Measurements from ENCODE around the gene PCDHA1. TPM values are rescaled to one million over a fixed set of nuclear protein-coding genes. Genes with fewer than 3 reads are reported as not detected.
A peak's percentile ranks its signal among the peaks of the same experiment; 100 is the strongest.

Gene PCDHA1
- total RNA-seq, 2 donors from 2014 or later = not detected

- no peak overlapping the region for H3K4me3 Mint-ChIP-seq
- DNase-seq (ENCODE audit: low spot score) (no peak), ATAC-seq (peak in 1 of 2 donors; percentile 9)
- H3K36me3 Mint-ChIP-seq = peaks cover 11% of the 10 kb centered on the region
- H3K9me3 Mint-ChIP-seq = peaks cover 14% of the 10 kb centered on the region
- no peaks in the 10 kb centered on the region for H3K4me1 Mint-ChIP-seq (ENCODE audit: low read depth in 2 of 2)
- H3K27ac Mint-ChIP-seq = no peak overlapping the region
- peaks cover 9 to 18% of the 10 kb centered on the region in 2 donors for H3K27me3 Mint-ChIP-seq
These were observed 91.3 kb downstream of the PCDHA1 start for GRCh38 chr5:140877262-140877581.

DNA sequence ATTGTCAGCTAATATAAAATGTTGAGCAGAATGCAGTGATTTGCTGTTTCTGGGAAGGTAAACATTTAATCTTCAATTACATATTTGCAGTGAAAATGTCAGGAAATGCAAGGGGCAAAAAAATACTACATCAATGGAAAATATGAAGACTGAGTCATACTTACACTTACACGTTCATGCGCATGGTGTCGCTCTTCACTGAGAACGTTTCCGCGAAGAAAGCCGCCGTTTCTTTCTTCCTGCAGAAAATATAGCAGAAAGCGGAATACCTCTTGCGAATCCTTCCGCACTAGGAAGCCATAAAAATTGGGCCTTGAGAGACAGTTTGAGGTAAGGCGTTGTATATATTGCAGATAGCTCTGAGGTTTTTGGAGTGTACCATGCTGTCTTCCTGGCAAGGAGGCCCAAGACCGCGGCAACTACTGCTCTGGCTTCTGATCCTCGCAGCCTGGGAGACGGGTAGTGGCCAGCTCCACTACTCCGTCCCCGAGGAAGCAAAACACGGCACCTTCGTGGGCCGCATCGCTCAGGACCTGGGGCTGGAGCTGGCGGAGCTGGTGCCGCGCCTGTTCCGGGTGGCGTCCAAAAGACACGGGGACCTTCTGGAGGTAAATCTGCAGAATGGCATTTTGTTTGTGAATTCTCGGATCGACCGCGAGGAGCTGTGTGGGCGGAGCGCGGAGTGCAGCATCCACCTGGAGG lies 96.1 kb downstream of the PCDHA1 start, which contains the start of gene PCDHA13:
Gene PCDHA13, plus strand, starts transcription at position 236 of the 702 bp plus-strand sequence. Its CDS starts 145 bp downstream, at position 381.
- Mint-ChIP-seq H3K36me3 (peaks cover 15% of the 10 kb centered on the region), H3K4me3 (no peak within 1 kb of the TSS), H3K4me1 (ENCODE audit: low read depth in 2 of 2) (no peaks in the 10 kb centered on the region), H3K9me3 (peaks cover 14% of the 10 kb centered on the region), H3K27ac (no peak within 1 kb of the TSS), H3K27me3 (peaks cover 9 to 18% of the 10 kb centered on the region in 2 donors)
- ATAC-seq = no peak
- no peak for DNase-seq (ENCODE audit: low spot score)

DNA sequence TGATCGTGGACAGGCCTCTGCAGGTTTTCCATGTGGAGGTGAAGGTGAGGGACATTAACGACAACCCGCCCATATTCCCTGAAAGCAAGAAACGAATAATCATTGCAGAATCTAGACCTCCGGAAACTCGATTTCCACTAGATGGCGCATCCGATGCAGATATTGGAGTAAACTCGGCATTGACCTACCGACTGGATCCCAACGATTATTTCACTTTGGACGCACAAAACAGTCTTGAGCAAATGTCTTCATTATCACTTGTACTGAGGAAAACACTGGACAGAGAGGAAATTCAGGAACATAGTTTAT lies 96.6 kb downstream of the PCDHA1 start:
- Mint-ChIP-seq H3K27me3 (peaks cover 9 to 22% of the 10 kb centered on the region in 2 donors), H3K27ac (no peak overlapping the region), H3K4me3 (no peak overlapping the region), H3K9me3 (peaks cover 14% of the 10 kb centered on the region), H3K4me1 (ENCODE audit: low read depth in 2 of 2) (no peaks in the 10 kb centered on the region), H3K36me3 (peaks cover 19% of the 10 kb centered on the region)
- ATAC-seq (no peak), DNase-seq (ENCODE audit: low spot score) (no peak)

DNA sequence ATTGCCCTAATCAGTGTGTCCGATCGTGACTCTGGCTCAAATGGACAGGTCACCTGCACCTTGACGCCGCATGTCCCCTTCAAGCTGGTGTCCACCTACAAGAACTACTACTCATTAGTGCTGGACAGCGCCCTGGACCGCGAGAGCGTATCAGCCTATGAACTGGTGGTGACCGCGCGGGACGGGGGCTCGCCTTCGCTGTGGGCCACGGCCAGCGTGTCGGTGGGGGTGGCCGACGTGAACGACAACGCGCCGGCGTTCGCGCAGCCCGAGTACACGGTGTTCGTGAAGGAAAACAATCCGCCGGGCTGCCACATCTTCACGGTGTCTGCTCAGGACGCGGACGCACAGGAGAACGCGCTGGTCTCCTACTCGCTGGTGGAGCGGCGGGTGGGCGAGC lies 97.4 kb downstream of the PCDHA1 start:
- peaks cover 9 to 25% of the 10 kb centered on the region in 2 donors for H3K27me3 Mint-ChIP-seq
- no peak overlapping the region for H3K27ac Mint-ChIP-seq
- ATAC-seq (no peak), DNase-seq (ENCODE audit: low spot score) (no peak)
- peaks cover 14% of the 10 kb centered on the region for H3K9me3 Mint-ChIP-seq
- H3K4me3 Mint-ChIP-seq = no peak overlapping the region
- H3K4me1 Mint-ChIP-seq (ENCODE audit: low read depth in 2 of 2) = no peaks in the 10 kb centered on the region
- H3K36me3 Mint-ChIP-seq = peaks cover 20% of the 10 kb centered on the region

DNA sequence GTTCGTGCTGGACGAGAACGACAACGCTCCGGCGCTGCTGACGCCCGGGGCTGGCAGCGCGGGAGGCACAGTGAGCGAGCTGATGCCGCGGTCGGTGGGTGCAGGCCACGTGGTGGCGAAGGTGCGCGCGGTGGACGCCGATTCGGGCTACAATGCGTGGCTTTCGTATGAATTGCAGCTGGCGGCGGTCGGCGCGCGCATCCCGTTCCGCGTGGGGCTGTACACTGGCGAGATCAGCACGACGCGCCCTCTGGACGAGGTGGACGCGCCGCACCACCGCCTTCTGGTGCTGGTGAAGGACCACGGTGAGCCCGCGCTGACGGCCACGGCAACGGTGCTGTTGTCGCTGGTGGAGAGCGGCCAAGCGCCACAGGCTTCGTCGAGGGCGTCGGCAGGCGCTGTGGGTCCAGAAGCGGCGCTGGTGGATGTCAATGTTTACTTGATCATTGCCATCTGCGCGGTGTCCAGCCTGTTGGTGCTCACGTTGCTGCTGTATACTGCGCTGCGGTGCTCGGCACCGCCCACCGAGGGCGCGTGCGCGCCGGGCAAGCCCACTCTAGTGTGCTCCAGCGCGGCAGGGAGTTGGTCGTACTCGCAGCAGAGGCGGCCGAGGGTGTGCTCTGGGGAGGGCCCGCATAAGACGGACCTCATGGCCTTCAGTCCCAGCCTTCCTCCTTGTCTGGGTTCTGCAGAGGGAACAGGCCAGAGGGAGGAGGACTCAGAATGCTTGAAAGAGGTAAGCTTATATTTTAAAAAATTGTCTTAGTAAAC lies 98.2 kb downstream of the PCDHA1 start:
- peaks cover 10% of the 10 kb centered on the region for H3K9me3 Mint-ChIP-seq
- H3K4me3 Mint-ChIP-seq = no peak overlapping the region
- H3K36me3 Mint-ChIP-seq = peaks cover 20% of the 10 kb centered on the region
- DNase-seq (ENCODE audit: low spot score) (no peak), ATAC-seq (peak in 1 of 2 donors; percentile 41)
- H3K27ac Mint-ChIP-seq = no peak overlapping the region
- H3K27me3 Mint-ChIP-seq = peaks cover 9 to 25% of the 10 kb centered on the region in 2 donors
- no peaks in the 10 kb centered on the region for H3K4me1 Mint-ChIP-seq (ENCODE audit: low read depth in 2 of 2)

- no peak overlapping the region for H3K27ac Mint-ChIP-seq
- DNase-seq (ENCODE audit: low spot score) = no peak
- H3K27me3 Mint-ChIP-seq = no peaks in the 10 kb centered on the region
- no peaks in the 10 kb centered on the region for H3K4me1 Mint-ChIP-seq (ENCODE audit: low read depth in 2 of 2)
- peaks cover 14% of the 10 kb centered on the region for H3K9me3 Mint-ChIP-seq
- no peak overlapping the region for H3K4me3 Mint-ChIP-seq
- H3K36me3 Mint-ChIP-seq = no peaks in the 10 kb centered on the region
- ATAC-seq = no peak
These were observed 130.4 kb downstream of the PCDHA1 start for GRCh38 chr5:140916325-140916724.

- DNase-seq (ENCODE audit: low spot score) (no peak), ATAC-seq (no peak)
- Mint-ChIP-seq H3K9me3 (peaks cover 4% of the 10 kb centered on the region), H3K27me3 (peaks cover 9 to 11% of the 10 kb centered on the region in 2 donors), H3K4me3 (no peak overlapping the region), H3K27ac (no peak overlapping the region), H3K36me3 (no peaks in the 10 kb centered on the region), H3K4me1 (ENCODE audit: low read depth in 2 of 2) (no peaks in the 10 kb centered on the region)
These were observed 137.7 kb downstream of the PCDHA1 start for GRCh38 chr5:140923601-140924000.

DNA sequence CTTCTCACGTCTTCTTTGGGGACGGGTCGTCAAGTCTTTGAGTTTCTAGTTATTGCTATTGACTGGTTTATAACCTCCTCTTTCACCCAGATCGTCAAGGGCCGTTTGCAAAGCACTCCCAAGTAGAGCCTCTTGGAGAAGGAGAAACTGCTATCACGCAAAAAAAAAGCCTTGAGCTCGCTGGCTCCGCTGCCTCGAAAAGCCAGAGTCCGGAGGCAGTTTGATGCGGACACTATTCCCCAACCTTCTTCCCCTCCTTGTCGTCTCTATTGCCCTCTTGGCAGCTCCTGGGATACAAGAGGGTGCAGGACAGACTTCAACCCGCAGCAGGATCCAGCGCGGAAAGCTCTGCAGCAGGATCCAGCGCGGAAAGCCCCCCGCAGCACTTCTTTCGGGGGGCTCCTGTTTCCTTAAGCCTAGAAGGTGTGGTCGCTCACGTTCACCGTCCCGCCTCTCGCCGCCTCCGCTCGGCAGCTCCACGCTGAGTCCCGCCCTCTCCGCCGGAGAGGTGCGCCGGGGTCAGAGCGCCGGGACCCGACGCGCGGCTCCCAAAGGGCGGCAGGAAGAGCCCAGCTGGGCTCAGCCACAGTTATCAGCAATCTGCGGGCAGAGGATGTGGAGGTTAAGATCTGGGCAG lies 140.0 kb downstream of the PCDHA1 start, which contains the start of gene PCDHAC1:
Gene PCDHAC1, plus strand, starts transcription at position 494 of the 637 bp plus-strand sequence. CDS start 594 bp downstream, outside the sequence.
- no peaks in the 10 kb centered on the region for H3K36me3 Mint-ChIP-seq
- no peak within 1 kb of the TSS for H3K4me3 Mint-ChIP-seq
- no peak for DNase-seq (ENCODE audit: low spot score)
- peak in 1 of 2 donors; percentile 31 for ATAC-seq
- no peaks in the 10 kb centered on the region for H3K9me3 Mint-ChIP-seq
- H3K27ac Mint-ChIP-seq = no peak within 1 kb of the TSS
- peaks cover 11 to 22% of the 10 kb centered on the region in 2 donors for H3K27me3 Mint-ChIP-seq
- no peaks in the 10 kb centered on the region for H3K4me1 Mint-ChIP-seq (ENCODE audit: low read depth in 2 of 2)

DNA sequence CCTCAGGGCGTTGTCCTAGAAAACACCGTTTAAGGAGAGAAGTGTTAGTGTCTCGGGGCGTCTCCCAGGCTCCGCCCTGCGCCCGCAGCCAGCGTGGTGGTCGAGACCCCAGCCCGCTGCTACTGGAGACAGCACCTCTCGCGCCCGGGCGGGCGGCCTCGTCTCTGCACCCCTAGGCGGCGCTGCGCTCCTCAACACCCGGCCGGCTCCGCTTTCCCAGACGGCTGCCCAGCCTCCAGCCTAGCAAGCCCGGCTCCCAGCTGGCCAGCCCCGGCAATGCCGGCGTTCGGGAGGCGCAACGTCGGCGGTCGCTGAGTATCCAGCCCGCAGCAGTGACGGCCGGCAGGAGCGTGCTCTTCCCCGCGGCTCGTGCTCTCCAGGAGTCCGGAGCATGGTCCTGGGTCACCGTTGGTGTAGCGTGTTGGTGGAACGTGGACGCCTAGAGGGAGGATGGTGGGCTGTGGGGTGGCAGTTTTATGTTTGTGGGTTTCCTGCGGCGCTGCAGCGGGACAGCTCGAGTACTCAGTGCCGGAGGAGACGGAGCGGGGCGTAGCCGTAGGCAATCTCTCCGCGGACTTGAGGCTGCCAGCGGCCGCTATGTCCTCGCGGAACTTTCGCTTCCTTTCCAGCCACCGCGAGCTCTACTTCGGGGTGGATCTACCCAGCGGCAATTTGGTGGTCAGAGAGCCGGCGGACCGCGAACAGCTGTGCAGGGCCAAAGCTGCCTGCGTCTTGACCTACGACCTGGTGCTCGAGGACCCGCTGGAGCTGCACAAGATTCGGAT lies 140.7 kb downstream of the PCDHA1 start:
- Mint-ChIP-seq H3K27me3 (peaks cover 11 to 22% of the 10 kb centered on the region in 2 donors), H3K27ac (no peak overlapping the region), H3K4me1 (ENCODE audit: low read depth in 2 of 2) (no peaks in the 10 kb centered on the region), H3K4me3 (no peak overlapping the region), H3K36me3 (no peaks in the 10 kb centered on the region), H3K9me3 (no peaks in the 10 kb centered on the region)
- no peak for DNase-seq (ENCODE audit: low spot score)
- peak in 1 of 2 donors; percentile 31 for ATAC-seq

- H3K4me3 Mint-ChIP-seq = no peak overlapping the region
- H3K36me3 Mint-ChIP-seq = no peaks in the 10 kb centered on the region
- DNase-seq (ENCODE audit: low spot score) = no peak
- peaks cover 10 to 22% of the 10 kb centered on the region in 2 donors for H3K27me3 Mint-ChIP-seq
- H3K27ac Mint-ChIP-seq = no peak overlapping the region
- no peaks in the 10 kb centered on the region for H3K9me3 Mint-ChIP-seq
- no peak for ATAC-seq
- H3K4me1 Mint-ChIP-seq (ENCODE audit: low read depth in 2 of 2) = no peaks in the 10 kb centered on the region
These were observed 141.3 kb downstream of the PCDHA1 start for GRCh38 chr5:140927228-140927573.

DNA sequence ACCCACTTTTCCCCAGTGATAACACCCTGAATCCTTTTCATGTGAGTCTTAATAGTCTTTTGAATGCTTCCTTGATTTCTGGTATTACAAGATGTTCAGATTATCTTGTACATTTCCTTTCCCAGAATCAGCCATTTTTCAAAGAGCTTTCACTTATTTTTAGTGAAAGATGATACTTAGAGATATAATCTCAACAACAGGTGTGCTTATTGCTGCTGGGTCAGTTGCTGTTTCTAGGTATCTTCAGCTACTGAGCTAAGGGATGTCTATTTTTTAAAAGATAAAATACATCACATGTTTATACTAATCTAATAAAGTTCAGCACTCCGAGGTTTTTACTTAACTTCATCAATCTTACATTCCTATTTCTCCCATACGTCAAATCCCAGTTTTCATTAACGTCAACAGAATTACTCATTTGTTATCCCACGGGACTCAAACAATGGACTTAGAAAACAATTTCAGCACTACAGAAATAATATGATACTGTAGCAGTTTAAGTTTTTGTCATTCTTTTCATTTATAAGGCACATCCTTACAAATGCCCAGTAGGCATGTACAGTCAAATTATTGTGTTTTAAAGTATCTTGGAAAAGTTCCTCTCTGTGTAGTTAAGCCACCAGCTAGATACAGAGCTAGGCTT lies 149.1 kb downstream of the PCDHA1 start:
- Mint-ChIP-seq H3K9me3 (no peaks in the 10 kb centered on the region), H3K27ac (no peak overlapping the region), H3K27me3 (no peaks in the 10 kb centered on the region), H3K4me3 (no peak overlapping the region), H3K36me3 (no peaks in the 10 kb centered on the region), H3K4me1 (ENCODE audit: low read depth in 2 of 2) (no peaks in the 10 kb centered on the region)
- no peak for DNase-seq (ENCODE audit: low spot score)
- ATAC-seq = no peak

DNA sequence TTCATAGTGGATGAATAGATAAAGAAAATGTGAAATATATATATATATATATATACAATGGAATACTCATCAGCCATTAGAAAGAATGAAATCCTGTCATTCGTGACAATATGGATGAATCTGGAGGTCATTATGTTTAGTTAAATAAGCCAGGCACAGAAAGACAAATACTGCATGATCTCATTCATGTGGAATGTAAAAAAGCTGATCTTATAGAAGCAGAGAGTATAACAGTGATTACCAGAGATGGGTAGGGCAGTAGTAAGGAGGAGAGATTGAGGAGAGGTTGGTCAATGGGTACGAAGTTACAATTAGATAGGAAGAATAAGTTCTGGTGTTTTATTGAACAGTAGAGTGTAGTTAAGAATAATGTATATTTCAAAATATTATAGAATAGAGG lies 160.6 kb downstream of the PCDHA1 start:
- ATAC-seq (no peak), DNase-seq (ENCODE audit: low spot score) (no peak)
- Mint-ChIP-seq H3K36me3 (peaks cover 7% of the 10 kb centered on the region), H3K27me3 (no peaks in the 10 kb centered on the region), H3K4me1 (ENCODE audit: low read depth in 2 of 2) (no peaks in the 10 kb centered on the region), H3K9me3 (peaks cover 16% of the 10 kb centered on the region), H3K27ac (no peak overlapping the region), H3K4me3 (no peak overlapping the region)

- H3K9me3 Mint-ChIP-seq = peaks cover 9% of the 10 kb centered on the region
- no peaks in the 10 kb centered on the region for H3K4me1 Mint-ChIP-seq (ENCODE audit: low read depth in 2 of 2)
- no peak overlapping the region for H3K27ac Mint-ChIP-seq
- no peak overlapping the region for H3K4me3 Mint-ChIP-seq
- no peaks in the 10 kb centered on the region for H3K36me3 Mint-ChIP-seq
- no peak for ATAC-seq
- DNase-seq (ENCODE audit: low spot score) = no peak
- H3K27me3 Mint-ChIP-seq = no peaks in the 10 kb centered on the region
These were observed 165.7 kb downstream of the PCDHA1 start for GRCh38 chr5:140951636-140952035.

All from natural killer cell treated with Interleukin-12 subunit alpha and Interleukin-12 subunit beta and Interleukin-15 and Interleukin-18, amount 100 ng/mL, for 72 hours (primary cell).